ENCODE results near the gene LIFR.

GRCh38 chr5:38590838-38591522 lies 34.5 kb upstream of the LIFR start:
- TF ChIP-seq, protein P1, sequence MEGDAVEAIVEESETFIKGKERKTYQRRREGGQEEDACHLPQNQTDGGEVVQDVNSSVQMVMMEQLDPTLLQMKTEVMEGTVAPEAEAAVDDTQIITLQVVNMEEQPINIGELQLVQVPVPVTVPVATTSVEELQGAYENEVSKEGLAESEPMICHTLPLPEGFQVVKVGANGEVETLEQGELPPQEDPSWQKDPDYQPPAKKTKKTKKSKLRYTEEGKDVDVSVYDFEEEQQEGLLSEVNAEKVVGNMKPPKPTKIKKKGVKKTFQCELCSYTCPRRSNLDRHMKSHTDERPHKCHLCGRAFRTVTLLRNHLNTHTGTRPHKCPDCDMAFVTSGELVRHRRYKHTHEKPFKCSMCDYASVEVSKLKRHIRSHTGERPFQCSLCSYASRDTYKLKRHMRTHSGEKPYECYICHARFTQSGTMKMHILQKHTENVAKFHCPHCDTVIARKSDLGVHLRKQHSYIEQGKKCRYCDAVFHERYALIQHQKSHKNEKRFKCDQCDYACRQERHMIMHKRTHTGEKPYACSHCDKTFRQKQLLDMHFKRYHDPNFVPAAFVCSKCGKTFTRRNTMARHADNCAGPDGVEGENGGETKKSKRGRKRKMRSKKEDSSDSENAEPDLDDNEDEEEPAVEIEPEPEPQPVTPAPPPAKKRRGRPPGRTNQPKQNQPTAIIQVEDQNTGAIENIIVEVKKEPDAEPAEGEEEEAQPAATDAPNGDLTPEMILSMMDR (IDR thresholded peaks at IDR 0.05): no peak
- no peak for TF ChIP-seq ZFX (IDR thresholded peaks at IDR 0.05; ENCODE audit: borderline replicate concordance)

Data from 22Rv1 (cell line).